ENCODE measurements around the gene TYW1B. TPM values are rescaled to one million over a fixed set of nuclear protein-coding genes. Genes with fewer than 3 reads are reported as not detected.
A peak's percentile ranks its signal among the peaks of the same experiment; 100 is the strongest.
"Not testable (repeated sequence)": the region's sequence is repeated elsewhere in the genome, so short reads cannot be mapped to it uniquely, and the experiment has no call there.

Gene TYW1B
- total and polyA plus RNA-seq, 5 experiments from 2014 or later, result 0.80 to 7.0 (median 2.4) TPM

DNA sequence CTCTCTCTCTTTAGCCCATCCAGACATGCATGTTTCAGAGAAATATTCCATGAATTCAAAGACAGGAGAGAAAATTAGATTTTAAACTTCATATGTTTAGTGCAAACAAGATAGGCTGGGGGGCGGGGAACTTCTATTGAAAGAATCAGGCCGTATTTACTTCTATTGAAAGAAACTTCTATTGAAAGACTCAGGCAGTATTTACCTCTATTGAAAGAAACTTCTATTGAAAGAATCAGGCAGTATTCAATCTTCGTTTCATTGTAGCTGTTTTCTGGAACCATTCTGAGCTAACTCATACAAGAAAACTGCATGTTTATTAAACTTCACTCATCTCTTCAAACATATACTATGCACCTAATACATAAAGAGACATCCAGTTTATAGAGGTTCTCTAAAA, 123.1 kb downstream of the TYW1B start:
- no peak overlapping the region for H3K4me3 Mint-ChIP-seq
- DNase-seq (no peak), ATAC-seq (no peak)
- H3K27me3 Mint-ChIP-seq, result no peaks in the 10 kb centered on the region
- POLR2A ChIA-PET, result no interaction called here
- H3K4me1 Mint-ChIP-seq, result no peaks in the 10 kb centered on the region
- peaks cover 0 to 2% (median 0%) of the 10 kb centered on the region in 9 donors for H3K9me3 Mint-ChIP-seq
- peak overlapping the region in 1 of 10 donors; percentile 47 for H3K27ac Mint-ChIP-seq
- H3K36me3 Mint-ChIP-seq, result peaks cover 12 to 58% (median 43%) of the 10 kb centered on the region in 3 donors

DNA sequence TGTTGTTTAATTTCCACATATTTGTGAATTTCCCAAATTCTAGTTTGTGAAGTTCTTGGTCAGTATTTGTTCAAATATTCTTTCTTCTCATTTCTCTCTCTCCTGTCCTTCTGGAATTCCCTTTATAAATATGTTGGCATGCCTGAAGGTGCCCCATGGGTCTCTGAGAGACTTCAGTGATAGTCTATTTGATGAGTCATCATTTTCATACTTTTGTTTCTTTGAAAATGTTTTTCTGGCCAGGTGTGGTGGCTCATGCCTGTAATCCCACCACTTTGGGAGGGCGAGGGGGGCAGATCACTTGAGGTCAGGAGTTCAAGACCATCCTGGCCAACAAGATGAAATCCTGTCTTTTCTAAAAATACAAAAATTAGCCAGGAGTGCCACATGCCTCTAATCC, 127.5 kb downstream of the TYW1B start:
- H3K4me3 Mint-ChIP-seq, DNase-seq, ATAC-seq, H3K9me3 Mint-ChIP-seq, H3K27ac Mint-ChIP-seq, H3K4me1 Mint-ChIP-seq, POLR2A ChIA-PET, H3K27me3 Mint-ChIP-seq: not testable (repeated sequence)
- H3K36me3 Mint-ChIP-seq, result peaks cover 7 to 45% (median 19%) of the 10 kb centered on the region in 3 donors

DNA sequence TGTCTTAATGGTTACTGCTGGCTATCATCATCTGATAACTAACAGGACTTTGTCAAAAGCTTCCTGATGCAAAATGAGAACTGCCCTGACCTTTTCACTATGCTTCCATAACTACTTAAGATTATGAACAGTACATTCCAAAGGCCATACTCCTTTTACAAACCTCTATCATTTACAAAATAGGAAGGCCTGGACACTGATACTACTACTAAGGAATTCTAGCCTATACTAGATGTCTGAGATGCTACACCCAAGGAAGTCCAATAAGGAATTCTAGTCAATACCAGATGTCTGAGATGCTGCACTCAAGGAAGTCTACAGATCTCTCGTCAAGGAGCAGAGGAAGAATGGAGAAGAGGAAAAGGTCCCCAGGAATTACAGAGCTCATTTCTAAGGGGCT, 130.9 kb downstream of the TYW1B start:
- H3K4me1 Mint-ChIP-seq, H3K27me3 Mint-ChIP-seq, DNase-seq, ATAC-seq, H3K4me3 Mint-ChIP-seq, POLR2A ChIA-PET, H3K9me3 Mint-ChIP-seq: not testable (repeated sequence)
- Mint-ChIP-seq H3K36me3 (peaks cover 7 to 55% (median 27%) of the 10 kb centered on the region in 3 donors), H3K27ac (peak overlapping the region in 2 of 10 donors; percentile 29 to 33)

DNA sequence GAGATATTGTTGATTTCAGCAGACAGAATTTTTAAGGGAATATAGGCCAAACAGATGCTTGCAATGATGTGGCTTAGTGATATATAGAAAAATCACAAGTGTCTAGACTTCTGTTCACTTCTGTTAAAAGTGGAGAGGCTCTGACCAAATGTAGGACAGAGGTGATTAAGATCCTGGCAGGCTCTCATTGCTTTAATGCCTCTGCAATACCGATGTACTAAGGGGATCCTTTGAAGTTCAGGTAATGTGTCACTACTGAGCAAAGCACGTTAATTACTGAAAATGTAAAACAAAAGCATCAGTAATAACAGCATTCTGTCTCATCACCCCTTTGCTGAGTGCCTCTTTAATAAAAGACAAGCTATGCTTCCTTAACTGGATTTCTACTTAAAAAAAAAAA, 131.4 kb downstream of the TYW1B start:
- H3K9me3 Mint-ChIP-seq, ATAC-seq: not testable (repeated sequence)

DNA sequence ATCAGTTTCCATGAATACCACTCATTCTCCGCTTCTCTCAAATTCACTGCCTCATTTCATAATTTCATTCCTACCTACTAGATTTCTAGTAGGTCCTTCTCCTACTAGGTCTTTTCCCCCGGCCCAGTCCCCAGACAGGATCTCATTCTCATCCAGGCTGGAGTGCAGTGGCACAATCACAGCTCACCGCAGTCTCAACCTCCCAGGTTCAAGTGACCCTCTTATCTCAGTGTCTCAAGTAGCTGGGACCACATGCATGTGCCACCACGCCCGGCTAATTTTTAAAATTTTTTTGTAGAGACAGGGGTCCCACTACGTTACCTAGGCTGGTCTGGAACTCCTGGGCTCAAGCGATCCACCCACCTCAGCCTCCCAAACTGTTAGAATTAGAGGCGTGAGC, 132.5 kb downstream of the TYW1B start:
- ATAC-seq, H3K4me3 Mint-ChIP-seq, POLR2A ChIA-PET, DNase-seq, H3K27ac Mint-ChIP-seq, H3K4me1 Mint-ChIP-seq, H3K27me3 Mint-ChIP-seq, H3K9me3 Mint-ChIP-seq: not testable (repeated sequence)
- H3K36me3 Mint-ChIP-seq, result peaks cover 7 to 63% (median 14%) of the 10 kb centered on the region in 3 donors

More for the DNA sequence above, 131.4 kb downstream of the TYW1B start:
- H3K36me3 Mint-ChIP-seq, result peaks cover 7 to 55% (median 23%) of the 10 kb centered on the region in 3 donors
- peak overlapping the region in 1 of 10 donors; percentile 71 for H3K27ac Mint-ChIP-seq
- H3K4me1 Mint-ChIP-seq, H3K27me3 Mint-ChIP-seq, H3K4me3 Mint-ChIP-seq, POLR2A ChIA-PET, DNase-seq: not testable (repeated sequence)

DNA sequence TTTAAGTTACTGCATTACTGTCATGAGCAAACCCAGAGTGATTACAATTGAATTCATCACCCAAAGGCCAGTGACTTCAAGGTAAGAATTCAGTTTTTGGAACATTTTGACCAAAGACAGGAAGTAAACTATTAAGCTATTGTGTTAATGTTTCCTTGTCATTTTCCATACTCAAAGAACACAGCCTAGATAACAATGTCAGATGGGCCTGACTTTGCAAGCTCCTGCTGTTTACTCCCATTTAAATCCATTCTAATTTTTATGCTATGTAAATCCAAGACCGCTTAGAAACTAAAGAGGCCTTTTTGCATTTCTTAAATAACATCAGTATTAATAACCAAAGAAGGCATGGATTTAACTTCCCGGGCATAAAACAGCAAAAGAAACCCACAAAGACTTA, 136.6 kb downstream of the TYW1B start:
- H3K4me3 Mint-ChIP-seq, H3K27ac Mint-ChIP-seq, POLR2A ChIA-PET, H3K9me3 Mint-ChIP-seq, DNase-seq, H3K4me1 Mint-ChIP-seq, H3K27me3 Mint-ChIP-seq, ATAC-seq: not testable (repeated sequence)
- peaks cover 7 to 72% (median 24%) of the 10 kb centered on the region in 3 donors for H3K36me3 Mint-ChIP-seq

DNA sequence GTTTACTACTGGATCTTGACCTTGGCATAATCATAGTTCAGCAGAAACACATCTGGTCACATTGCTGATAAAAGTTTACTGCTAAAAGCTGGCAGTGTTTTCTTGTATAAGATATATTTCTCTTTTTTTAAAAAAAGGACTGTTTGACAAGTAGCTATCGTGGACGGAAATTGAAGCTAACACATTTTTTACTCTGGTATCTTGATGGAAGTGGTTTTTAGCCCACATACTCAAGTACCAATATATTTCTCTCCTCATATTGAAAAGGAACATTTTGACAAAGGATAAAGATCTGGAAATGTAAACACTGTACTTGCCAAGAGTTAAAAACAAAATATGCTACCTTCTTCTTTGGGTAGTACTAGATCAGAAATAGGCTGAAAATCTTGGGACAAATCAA, 137.8 kb downstream of the TYW1B start:
- ATAC-seq, H3K4me3 Mint-ChIP-seq, DNase-seq, H3K27ac Mint-ChIP-seq, H3K27me3 Mint-ChIP-seq, POLR2A ChIA-PET, H3K9me3 Mint-ChIP-seq, H3K4me1 Mint-ChIP-seq: not testable (repeated sequence)
- H3K36me3 Mint-ChIP-seq, result peaks cover 7 to 71% (median 28%) of the 10 kb centered on the region in 3 donors

DNA sequence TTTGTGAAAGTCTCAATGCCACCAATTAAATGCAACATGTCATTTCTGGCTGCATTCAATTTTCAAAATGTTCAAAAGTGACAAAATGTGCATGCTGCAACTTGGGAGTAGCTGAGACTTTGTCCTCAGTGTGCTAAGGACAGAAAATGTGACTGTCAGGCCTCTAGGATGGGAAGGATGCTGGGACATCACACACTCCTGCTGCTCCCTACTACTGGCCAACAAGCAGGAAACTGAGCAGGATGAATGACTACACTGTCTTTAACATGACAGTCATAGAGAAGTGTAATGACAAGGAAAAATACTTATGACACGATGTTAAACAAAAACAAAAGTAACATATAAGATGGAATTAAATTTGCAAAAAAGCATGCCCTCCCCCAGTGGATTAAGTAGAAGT, 138.7 kb downstream of the TYW1B start:
- POLR2A ChIA-PET, H3K27ac Mint-ChIP-seq, ATAC-seq, H3K4me1 Mint-ChIP-seq, H3K9me3 Mint-ChIP-seq, H3K27me3 Mint-ChIP-seq, H3K4me3 Mint-ChIP-seq, DNase-seq: not testable (repeated sequence)
- H3K36me3 Mint-ChIP-seq, result peaks cover 7 to 64% (median 23%) of the 10 kb centered on the region in 3 donors

DNA sequence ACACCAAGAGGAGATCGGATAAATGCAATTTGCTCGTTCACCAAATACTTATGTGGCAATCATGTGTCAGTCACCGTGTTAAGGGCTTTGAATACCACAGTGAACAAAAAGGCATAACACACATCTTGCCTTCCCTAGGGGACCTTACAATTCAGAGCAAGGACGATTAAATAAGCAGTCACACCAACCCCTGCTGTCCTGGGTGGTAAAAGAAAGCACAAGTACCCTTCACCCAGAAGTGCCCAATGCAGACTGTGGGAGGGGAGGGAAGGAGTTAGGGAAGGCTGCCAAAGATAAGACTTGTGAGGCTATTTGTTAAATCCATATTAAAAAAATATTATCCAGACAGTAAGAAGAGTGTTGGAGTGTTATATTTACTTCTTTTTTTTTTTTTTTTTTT, 146.8 kb downstream of the TYW1B start:
- H3K27ac Mint-ChIP-seq, H3K27me3 Mint-ChIP-seq, DNase-seq, ATAC-seq, POLR2A ChIA-PET, H3K9me3 Mint-ChIP-seq, H3K4me3 Mint-ChIP-seq: not testable (repeated sequence)
- H3K36me3 Mint-ChIP-seq, result peaks cover 0 to 42% (median 22%) of the 10 kb centered on the region in 3 donors
- peaks cover 8 to 18% (median 15%) of the 10 kb centered on the region in 4 donors for H3K4me1 Mint-ChIP-seq

DNA sequence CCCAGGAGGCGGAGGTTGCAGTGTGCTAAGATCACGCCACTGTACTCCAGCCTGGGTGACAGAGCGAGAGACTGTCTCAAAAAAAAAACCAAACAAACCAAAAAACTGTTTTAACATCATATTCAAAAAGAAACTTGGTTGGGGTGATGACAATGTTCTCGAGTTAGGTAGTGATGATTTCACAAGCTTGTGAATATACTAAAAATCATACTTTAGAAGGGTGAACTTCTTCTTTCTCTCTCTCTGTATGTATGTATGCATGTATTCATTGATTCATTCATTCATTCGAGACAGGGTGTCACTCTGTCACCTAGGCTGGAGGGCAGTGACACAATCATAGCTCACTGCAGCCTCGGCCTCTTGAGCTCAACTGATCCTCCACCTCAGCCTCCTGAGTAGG, 151.1 kb downstream of the TYW1B start:
- POLR2A ChIA-PET, H3K9me3 Mint-ChIP-seq, H3K4me3 Mint-ChIP-seq, ATAC-seq, H3K27me3 Mint-ChIP-seq, H3K4me1 Mint-ChIP-seq, DNase-seq, H3K27ac Mint-ChIP-seq: not testable (repeated sequence)
- H3K36me3 Mint-ChIP-seq, result peaks cover 4 to 38% (median 27%) of the 10 kb centered on the region in 3 donors

DNA sequence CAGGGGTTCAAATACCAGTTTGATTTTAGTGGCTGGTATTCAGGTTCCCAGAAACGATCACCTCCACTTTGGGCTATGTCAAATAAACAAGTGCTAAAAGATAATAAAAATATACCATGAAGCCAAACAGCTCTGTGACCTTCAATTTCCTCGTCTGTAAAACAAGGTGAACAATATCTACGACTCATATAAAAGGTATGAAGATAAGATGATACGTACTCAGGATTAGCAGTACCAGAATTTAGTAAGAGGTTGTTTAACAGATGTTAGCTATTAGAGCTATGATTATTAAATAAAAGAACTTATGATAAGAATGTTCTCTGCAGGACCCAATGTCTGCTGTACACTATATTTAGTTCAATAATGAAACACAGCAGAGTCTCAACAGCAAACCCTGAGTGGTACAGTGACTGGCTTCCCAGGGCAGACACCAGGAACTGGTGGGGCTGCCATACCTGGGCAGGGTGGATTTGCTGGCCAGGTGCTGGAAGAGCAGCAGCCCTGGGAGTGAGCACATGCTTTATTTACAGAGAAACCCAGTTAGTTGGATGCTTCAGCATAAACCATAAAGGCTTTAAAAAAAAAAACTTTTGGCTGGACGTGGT, 151.8 kb downstream of the TYW1B start:
- H3K4me1 Mint-ChIP-seq, POLR2A ChIA-PET, H3K9me3 Mint-ChIP-seq, H3K4me3 Mint-ChIP-seq, H3K27ac Mint-ChIP-seq, ATAC-seq, DNase-seq, H3K27me3 Mint-ChIP-seq: not testable (repeated sequence)
- peaks cover 4 to 32% (median 28%) of the 10 kb centered on the region in 3 donors for H3K36me3 Mint-ChIP-seq

DNA sequence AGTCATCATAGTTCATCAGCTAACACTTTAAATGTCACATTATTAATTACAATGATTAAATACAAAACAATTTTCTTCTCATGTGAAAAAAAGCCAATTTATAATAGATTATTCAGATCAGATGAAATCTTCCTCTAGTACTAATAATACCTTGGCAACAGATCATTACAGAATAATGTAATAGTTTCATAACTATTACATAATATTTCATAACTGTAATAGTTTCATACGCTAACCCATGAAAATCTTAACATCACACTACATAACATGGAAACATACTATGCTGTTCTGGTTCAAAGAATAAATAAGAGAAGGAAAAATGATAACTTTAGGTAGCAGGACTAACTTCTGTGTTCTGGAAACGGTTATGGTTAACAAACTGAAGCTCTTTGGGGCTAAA, 152.3 kb downstream of the TYW1B start:
- DNase-seq, H3K27ac Mint-ChIP-seq, POLR2A ChIA-PET, H3K4me1 Mint-ChIP-seq, H3K4me3 Mint-ChIP-seq, H3K27me3 Mint-ChIP-seq, ATAC-seq, H3K9me3 Mint-ChIP-seq: not testable (repeated sequence)
- peaks cover 4 to 30% (median 27%) of the 10 kb centered on the region in 3 donors for H3K36me3 Mint-ChIP-seq

DNA sequence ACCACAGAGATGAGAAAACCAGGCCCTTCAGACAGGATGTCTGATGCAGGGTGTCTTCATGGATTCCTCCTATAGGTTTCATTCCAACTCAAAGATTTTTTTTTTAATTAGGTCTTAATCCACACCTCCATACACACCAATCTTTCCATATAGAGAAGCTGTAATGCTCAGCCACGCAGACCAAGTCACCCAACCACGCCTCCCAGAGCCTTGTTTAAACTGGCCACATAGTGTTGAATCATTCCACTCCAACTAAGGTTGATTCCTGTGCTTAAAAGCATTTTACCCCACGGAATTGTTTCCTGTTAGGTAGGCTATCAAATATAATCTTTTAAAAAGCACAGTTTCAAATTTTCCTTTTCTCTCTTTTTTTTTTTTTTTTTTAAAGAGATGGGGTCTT, 153.6 kb downstream of the TYW1B start:
- DNase-seq (no peak), ATAC-seq (no peak)
- H3K9me3 Mint-ChIP-seq, result no peaks in the 10 kb centered on the region
- no peaks in the 10 kb centered on the region for H3K4me1 Mint-ChIP-seq
- H3K4me3 Mint-ChIP-seq, result no peak overlapping the region
- POLR2A ChIA-PET, result no interaction called here
- H3K27me3 Mint-ChIP-seq, result no peaks in the 10 kb centered on the region
- peak overlapping the region in 1 of 10 donors; percentile 45 for H3K27ac Mint-ChIP-seq
- peaks cover 4 to 21% (median 20%) of the 10 kb centered on the region in 3 donors for H3K36me3 Mint-ChIP-seq

DNA sequence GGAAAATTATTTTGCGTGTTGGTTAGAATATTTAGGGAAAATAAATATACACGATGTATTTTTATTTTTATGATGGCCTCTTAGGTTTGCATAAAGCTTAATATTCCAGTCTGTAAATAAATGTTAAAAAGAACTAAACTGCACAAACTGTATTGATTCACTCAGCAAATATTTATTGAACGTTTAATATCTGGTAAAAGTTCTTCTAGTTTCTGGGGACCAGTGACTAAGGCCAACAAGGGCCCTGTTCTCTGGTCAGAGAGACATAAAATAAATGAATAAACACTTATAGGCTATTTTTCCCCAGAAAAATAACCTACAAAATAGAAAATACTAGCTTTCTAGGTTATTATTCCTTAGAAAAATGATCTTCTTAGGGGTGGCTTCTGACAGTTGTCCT, 157.2 kb downstream of the TYW1B start:
- POLR2A ChIA-PET, H3K9me3 Mint-ChIP-seq, H3K4me1 Mint-ChIP-seq, H3K27me3 Mint-ChIP-seq, H3K4me3 Mint-ChIP-seq, ATAC-seq, H3K27ac Mint-ChIP-seq, DNase-seq: not testable (repeated sequence)
- H3K36me3 Mint-ChIP-seq, result peaks cover 4 to 25% (median 15%) of the 10 kb centered on the region in 3 donors
